Stimulated activated naive CD8-positive, alpha-beta T cell treated with anti-CD3 and anti-CD28 coated beads, Interleukin-15, amount 100 ng/mL, for 72 hours (primary cell): Measurements from ENCODE around the gene LRIG3.

Source experiments
- ATAC-seq: fragments of 150-1000 bp; cut with Tn5 transposase; 2 replicates; pipeline ENCODE4 v1.10.0; 2021; ENCODE audit warnings: mild to moderate bottlenecking, moderate library complexity
- DNase-seq, 2 donors: peaks; one replicate each; pipeline ENCODE4 v3.0.0; 2021 to 2022
- H3K27ac Mint-ChIP-seq, 2 donors: one replicate each; pipeline ENCODE4 v1.8.0; 2022; ENCODE audit warnings: mild to moderate bottlenecking in 2 of 2, mixed read lengths in 2 of 2, moderate library complexity in 2 of 2
- H3K27me3 Mint-ChIP-seq: one replicate; pipeline ENCODE4 v1.8.0; 2022; ENCODE audit warnings: mixed read lengths
- H3K4me1 Mint-ChIP-seq: one replicate; pipeline ENCODE4 v1.8.0; 2022; ENCODE audit warnings: mild to moderate bottlenecking, mixed read lengths
- H3K4me3 Mint-ChIP-seq, 2 donors: one replicate each; pipeline ENCODE4 v1.8.0; 2022; ENCODE audit warnings: mild to moderate bottlenecking in 2 of 2, mixed read lengths in 2 of 2, moderate library complexity in 1 of 2
- H3K9me3 Mint-ChIP-seq, 2 donors: one replicate each; pipeline ENCODE4 v1.8.0; 2022; ENCODE audit warnings: mixed read lengths in 2 of 2

LRIG3 gene

DNA sequence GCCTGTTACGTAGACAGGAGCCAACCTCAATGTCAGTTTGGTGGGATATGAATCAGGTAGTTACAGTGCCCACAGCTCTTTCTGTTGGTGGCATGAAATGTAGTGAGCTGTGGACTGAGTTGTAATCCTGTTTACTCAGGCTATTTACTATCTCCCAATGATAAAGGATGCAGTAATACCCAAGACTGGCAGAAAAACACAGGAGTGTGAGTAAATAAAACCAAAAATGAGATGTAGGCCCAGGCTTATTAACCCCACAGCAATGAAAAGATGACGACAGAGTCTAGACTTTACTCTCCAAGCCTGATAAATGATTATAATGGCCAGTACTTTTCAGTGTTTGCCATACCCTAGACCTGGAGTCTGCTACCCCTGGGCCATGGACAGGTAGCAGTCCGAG, 22.8 kb upstream of the LRIG3 start:
- Mint-ChIP-seq H3K9me3 (peaks cover 0 to 4% of the 10 kb centered on the region in 2 donors), H3K4me1 (no peaks in the 10 kb centered on the region)

DNA sequence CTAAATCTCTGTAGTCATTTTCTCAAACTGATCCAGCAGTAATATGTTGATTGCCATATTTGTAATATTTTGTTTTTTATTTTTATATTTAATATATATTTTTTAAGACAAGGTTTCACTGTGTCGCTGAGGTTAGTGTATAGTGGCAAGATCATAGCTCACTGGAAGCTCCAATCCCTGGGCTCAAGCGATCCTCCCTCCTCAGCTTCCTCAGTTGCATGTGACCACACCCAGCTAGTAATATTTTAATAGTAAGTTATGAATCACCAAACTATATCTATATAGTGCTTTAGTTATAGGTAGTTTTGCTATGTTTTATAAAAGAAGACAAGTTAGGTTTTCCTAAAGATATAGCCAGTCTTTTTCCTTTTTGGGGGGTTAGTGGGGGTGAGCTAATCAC, 22.0 kb upstream of the LRIG3 start:
- DNase-seq (no peak), ATAC-seq (no peak)
- peaks cover 0 to 2% of the 10 kb centered on the region in 2 donors for H3K9me3 Mint-ChIP-seq
- no peaks in the 10 kb centered on the region for H3K4me1 Mint-ChIP-seq
- H3K27me3 Mint-ChIP-seq = no peaks in the 10 kb centered on the region
- H3K4me3 Mint-ChIP-seq = no peak overlapping the region
- H3K27ac Mint-ChIP-seq = no peak overlapping the region

More for the DNA sequence above, 22.8 kb upstream of the LRIG3 start:
- DNase-seq = no peak
- ATAC-seq = no peak
- no peaks in the 10 kb centered on the region for H3K27me3 Mint-ChIP-seq
- H3K4me3 Mint-ChIP-seq = no peak overlapping the region
- H3K27ac Mint-ChIP-seq = no peak overlapping the region

DNA sequence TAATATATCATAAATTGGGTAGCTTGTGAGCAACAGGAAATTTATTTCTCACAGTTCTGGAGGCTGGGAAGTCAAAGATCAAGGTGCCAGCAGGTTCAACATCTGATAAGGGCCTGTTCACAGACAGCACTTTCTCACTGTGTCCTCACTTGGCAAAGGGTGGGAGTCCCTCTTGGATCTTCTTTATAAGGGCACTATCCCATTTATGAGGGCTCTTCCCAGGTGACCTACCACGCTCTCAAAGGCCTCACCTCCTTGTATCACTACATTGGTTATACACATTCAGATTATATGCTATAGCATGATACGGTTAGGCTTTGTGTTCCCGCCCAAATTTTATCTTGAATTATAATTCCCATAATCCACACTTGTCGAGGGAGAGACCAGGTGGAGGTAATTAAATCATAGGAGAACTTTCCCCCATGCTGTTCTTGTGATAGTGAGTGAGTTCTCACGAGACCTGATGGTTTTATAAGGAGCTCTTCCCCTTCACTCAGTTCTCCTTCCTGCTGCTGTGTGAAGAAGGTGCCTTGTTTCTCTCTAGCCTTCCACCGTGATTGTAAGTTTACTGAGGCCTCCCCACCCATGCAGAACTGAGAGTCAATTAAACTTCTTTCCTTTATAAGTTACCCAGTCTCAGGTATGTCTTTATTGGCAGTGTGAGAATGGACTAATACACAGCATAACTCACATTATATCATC, 19.2 kb upstream of the LRIG3 start:
- H3K4me1 Mint-ChIP-seq = no peaks in the 10 kb centered on the region
- H3K27ac Mint-ChIP-seq = no peak overlapping the region
- no peak overlapping the region for H3K4me3 Mint-ChIP-seq
- H3K9me3 Mint-ChIP-seq = no peaks in the 10 kb centered on the region
- ATAC-seq = no peak
- no peak for DNase-seq
- no peaks in the 10 kb centered on the region for H3K27me3 Mint-ChIP-seq

DNA sequence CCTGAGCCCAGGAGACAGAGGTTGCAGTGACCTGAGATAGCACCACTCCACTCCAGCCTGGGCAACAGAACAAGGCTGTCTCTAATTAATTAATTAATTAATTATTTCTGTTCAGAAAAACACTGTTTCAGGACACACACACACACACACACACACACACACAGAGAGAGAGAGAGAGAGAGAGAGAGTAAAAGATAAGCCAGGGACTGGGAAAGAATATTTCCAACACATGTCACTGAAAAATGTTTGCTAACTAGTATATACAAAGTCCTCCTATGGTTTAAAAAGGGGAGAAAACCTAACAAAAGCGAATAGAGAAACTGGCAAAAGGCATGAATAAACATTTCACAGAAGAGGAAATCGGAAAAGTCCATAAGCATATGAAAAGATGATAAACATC, 18.1 kb upstream of the LRIG3 start:
- DNase-seq (no peak), ATAC-seq (no peak)
- Mint-ChIP-seq H3K4me1 (no peaks in the 10 kb centered on the region), H3K27ac (no peak overlapping the region), H3K9me3 (no peaks in the 10 kb centered on the region), H3K27me3 (no peaks in the 10 kb centered on the region), H3K4me3 (no peak overlapping the region)

DNA sequence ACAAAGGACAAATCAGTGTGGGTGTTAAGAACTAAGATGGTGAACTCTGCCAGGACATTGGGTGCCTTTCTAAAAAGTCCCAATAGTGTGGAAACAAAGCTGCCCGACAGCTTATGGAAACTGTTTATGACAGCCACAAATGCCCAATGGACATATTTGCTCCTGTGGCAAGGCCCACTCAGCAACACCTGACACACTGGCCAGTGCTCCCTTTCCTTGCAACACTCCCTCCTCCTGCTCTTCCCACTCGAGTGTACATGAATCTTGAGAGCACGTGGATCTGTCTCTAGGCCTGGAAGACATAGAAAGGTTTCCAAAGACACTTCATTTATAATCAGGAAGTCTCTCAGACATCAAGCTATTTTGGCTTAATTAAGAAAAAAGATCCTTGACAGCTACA, 14.2 kb upstream of the LRIG3 start:
- H3K4me1 Mint-ChIP-seq = no peaks in the 10 kb centered on the region
- no peak for ATAC-seq
- H3K4me3 Mint-ChIP-seq = no peak overlapping the region
- no peak overlapping the region for H3K27ac Mint-ChIP-seq
- H3K27me3 Mint-ChIP-seq = no peaks in the 10 kb centered on the region
- H3K9me3 Mint-ChIP-seq = peaks cover 0 to 12% of the 10 kb centered on the region in 2 donors
- DNase-seq = no peak

DNA sequence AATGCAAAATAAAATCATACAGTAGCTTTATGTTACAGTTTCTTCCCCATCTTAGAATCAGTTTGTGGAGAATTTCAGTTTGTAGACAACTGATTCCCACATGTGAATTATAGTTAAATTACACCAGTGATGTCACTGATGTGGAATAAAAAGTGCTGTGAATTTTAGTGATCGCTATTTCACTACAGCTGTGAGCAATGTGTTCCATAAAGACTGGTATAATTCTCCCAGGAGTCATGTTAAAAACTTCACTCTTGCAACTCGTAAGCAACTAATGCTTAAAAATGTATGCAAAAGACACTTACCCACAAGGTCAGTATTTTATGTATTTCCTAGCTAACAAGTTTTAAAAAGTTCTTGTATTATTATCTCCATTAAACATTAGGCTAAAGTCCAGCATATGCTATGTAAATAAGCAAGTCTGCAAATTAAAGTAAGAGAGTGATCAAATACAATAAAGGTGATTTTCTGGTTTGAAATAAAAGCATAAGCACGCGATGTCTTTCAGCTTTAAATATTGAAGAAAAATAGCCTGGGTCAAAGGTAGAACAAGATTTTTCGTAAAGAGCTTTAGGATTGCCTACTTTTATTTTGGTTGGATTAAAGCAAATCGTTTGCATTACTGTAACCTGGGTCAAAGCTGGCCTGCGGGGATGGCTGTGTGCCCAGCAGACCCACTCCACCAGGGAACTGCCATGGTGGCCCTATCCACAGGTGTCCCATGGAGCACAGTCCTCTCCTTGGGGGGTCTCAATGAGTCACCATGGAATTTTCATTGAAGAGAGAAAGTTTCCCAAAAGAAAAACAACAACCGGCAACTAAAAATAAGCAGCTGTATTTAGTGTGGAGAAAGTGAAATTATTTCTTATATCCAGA, 12.7 kb upstream of the LRIG3 start:
- no peaks in the 10 kb centered on the region for H3K27me3 Mint-ChIP-seq
- DNase-seq = no peak

DNA sequence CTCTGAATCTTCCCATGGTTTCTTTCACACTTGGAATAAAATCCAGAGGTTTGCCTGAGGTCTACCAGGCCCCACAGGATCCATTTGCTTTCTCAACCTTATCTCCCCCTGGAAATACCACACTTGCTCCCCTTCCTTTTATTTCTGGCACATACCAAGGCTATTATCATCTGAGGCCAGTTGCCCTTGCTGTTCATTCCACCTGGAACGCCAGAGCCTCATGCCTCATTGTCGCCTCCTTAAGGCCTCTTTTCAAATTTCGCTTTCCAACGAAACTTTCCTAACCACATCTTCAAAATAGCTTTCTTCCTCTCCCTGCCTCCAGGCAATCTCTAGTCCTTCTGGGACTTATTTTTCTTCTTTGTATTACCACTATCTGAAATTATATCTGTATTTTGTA, 11.2 kb upstream of the LRIG3 start:
- H3K4me1 Mint-ChIP-seq = no peaks in the 10 kb centered on the region
- peaks cover 0 to 12% of the 10 kb centered on the region in 2 donors for H3K9me3 Mint-ChIP-seq
- H3K27me3 Mint-ChIP-seq = no peaks in the 10 kb centered on the region
- no peak for DNase-seq
- H3K4me3 Mint-ChIP-seq = no peak overlapping the region
- no peak for ATAC-seq
- no peak overlapping the region for H3K27ac Mint-ChIP-seq

More for the DNA sequence above, 12.7 kb upstream of the LRIG3 start:
- ATAC-seq = no peak
- no peak overlapping the region for H3K27ac Mint-ChIP-seq
- H3K4me1 Mint-ChIP-seq = no peaks in the 10 kb centered on the region
- no peak overlapping the region for H3K4me3 Mint-ChIP-seq
- H3K9me3 Mint-ChIP-seq = peaks cover 0 to 12% of the 10 kb centered on the region in 2 donors

DNA sequence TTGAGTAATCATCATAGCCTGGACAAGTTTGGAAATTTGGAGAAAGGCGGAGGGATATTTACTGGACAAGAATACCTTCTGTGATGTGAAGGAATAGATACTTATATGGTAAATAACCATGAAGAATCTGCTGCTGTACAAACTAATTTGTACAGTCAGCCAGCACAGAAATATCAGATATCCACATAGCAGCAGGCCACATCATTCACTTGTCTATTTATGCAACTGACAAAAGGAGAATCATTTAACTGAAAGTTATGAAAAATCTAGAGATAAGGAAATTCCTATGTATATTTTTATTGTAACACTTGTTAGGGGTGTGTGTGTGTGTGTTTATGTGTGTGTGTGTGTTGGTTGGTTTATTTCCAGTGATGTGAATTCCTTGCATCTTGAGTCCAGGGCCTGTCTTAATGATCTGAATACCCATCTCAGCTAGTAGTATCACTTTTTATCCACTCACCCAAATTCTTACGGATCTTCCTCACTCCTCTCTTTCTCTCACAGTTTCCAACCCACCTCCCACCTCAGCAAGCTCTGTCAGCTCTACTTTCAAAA, 10.5 kb upstream of the LRIG3 start:
- no peak for DNase-seq
- Mint-ChIP-seq H3K9me3 (peaks cover 0 to 12% of the 10 kb centered on the region in 2 donors), H3K4me1 (no peaks in the 10 kb centered on the region), H3K4me3 (no peak overlapping the region), H3K27me3 (no peaks in the 10 kb centered on the region), H3K27ac (no peak overlapping the region)
- ATAC-seq = no peak

DNA sequence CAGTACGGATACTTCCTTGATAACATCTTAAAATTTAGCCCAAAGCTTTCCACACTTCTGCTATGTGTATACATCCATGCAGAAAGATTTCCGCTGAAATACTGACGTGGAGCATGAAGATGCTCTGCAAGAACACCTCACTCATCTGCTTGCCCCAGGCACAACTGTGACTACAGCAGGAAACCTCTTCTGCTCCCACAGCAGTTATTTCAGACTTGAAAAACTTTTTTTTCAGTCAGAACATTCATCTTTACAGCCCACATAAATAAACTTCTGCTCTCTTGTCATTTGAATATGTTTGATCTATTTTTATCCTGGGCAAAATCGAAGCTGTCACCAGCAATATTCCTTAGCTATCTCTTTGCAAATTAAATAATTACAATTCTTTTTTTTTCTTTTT, 6.8 kb upstream of the LRIG3 start:
- Mint-ChIP-seq H3K27me3 (peaks cover 12% of the 10 kb centered on the region), H3K9me3 (peaks cover 7 to 18% of the 10 kb centered on the region in 2 donors), H3K4me1 (no peaks in the 10 kb centered on the region), H3K27ac (no peak overlapping the region), H3K4me3 (no peak overlapping the region)
- no peak for ATAC-seq
- no peak for DNase-seq

DNA sequence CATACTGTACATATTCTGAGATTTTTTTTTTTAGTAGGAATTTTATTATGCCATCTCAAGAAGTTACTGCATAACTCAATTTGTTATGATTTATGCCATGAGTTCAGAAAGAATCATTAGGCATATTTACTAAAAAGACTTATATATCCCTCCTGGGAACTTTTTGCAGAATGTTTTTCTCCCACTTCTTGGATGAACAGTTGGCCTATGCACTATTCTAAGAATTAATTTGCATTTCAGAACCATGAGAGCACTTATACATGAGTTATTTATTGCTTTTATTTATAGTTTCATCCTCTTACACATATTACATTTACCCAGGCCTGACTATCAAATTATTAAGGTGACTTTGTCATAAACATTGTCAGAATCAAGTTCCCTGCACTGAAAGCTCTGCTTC, 6.3 kb upstream of the LRIG3 start:
- H3K9me3 Mint-ChIP-seq = peaks cover 7 to 14% of the 10 kb centered on the region in 2 donors
- no peak overlapping the region for H3K4me3 Mint-ChIP-seq
- peaks cover 12% of the 10 kb centered on the region for H3K27me3 Mint-ChIP-seq
- ATAC-seq (no peak), DNase-seq (no peak)
- no peak overlapping the region for H3K27ac Mint-ChIP-seq
- no peaks in the 10 kb centered on the region for H3K4me1 Mint-ChIP-seq

DNA sequence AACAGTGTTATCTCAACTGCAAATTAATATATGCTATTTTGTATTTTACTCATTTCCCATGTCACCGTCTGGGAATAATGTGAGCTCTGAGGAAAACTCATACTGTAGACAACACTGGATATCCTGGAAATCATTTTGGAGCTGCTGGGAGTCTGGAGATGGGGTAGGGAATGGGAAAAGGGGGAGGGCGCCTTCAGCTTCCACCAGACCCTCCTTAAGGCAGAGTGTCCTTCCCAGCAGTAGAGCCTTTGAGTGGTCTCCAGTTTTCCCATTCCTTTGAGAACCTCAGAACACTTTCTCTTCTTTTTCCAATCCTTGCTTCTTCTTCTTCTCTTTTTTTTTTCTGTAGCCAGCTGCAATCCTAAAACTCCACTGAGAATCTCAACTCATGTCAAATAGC, 5.4 kb upstream of the LRIG3 start:
- ATAC-seq (no peak), DNase-seq (no peak)
- Mint-ChIP-seq H3K4me1 (peaks cover under 1% of the 10 kb centered on the region), H3K9me3 (peaks cover 6 to 7% of the 10 kb centered on the region in 2 donors), H3K27me3 (peaks cover 20% of the 10 kb centered on the region), H3K27ac (no peak overlapping the region), H3K4me3 (no peak overlapping the region)

DNA sequence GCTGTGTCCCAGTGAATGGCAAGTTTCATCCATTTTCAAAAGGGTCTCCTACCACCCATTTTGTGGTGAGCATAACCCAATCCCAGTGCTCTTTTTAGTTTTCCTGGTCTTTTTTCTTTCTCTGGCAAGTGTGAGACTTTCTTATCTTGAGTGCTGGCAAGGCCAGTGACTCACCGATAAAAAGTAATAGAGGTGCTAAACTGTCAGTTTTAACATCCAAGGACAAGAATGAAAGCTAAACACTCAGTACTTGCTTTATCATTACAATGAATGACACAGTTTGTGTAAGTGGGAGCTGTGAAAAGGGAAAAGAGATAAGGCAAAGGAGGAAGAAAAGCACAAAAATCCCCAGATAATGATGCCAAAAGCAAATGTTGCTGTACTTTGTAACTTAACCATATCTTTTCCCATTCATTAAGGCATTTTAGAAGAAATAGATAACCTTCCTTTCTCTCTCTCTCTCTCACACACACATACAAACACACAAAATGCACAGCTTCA, 4.9 kb upstream of the LRIG3 start:
- ATAC-seq (no peak), DNase-seq (no peak)
- Mint-ChIP-seq H3K27ac (no peak overlapping the region), H3K4me3 (no peak overlapping the region), H3K4me1 (peaks cover 6% of the 10 kb centered on the region), H3K27me3 (peaks cover 26% of the 10 kb centered on the region), H3K9me3 (peaks cover 6 to 7% of the 10 kb centered on the region in 2 donors)

DNA sequence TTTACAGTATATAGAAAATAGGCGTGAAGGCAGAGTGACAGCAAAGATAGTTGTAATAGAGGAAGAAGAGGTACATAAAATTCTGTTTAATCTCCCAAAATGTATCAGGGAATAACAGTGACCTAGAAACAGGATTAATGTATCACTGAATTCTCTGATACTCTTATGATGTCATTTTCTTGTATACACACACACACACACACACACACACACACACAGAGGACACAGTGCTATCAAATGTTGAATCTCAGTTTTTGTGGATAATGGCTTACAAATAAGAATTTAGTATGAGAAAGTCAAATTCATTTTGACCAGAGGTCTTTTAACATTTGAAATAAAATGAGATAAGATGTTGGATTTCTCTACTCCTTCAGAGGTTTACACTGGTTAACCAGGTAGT, 4.3 kb upstream of the LRIG3 start:
- DNase-seq = no peak
- ATAC-seq = no peak
- H3K4me3 Mint-ChIP-seq = no peak overlapping the region
- H3K9me3 Mint-ChIP-seq = peaks cover 6 to 7% of the 10 kb centered on the region in 2 donors
- no peak overlapping the region for H3K27ac Mint-ChIP-seq
- peaks cover 31% of the 10 kb centered on the region for H3K27me3 Mint-ChIP-seq
- H3K4me1 Mint-ChIP-seq = peaks cover 8% of the 10 kb centered on the region

DNA sequence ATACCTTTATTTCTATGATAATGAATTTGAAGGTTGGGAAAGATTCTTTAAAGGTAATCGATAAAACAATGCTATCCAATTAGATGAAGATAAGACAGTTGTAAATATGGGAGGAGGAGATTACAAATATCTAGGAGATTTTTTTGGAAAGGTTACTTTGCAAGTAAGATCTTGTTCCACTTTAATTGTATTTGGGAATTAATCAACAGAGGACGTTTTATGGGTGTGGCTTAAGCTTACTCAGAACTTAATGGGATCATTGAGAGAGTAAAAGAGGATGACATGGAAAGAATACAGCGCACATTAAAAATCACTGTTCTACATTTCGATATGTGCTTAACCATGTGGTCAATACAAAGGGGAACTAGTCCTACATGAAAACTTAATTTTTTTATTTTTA, 3.5 kb upstream of the LRIG3 start:
- H3K27ac Mint-ChIP-seq = no peak overlapping the region
- H3K27me3 Mint-ChIP-seq = peaks cover 38% of the 10 kb centered on the region
- peaks cover 11% of the 10 kb centered on the region for H3K4me1 Mint-ChIP-seq
- H3K9me3 Mint-ChIP-seq = peaks cover 6 to 7% of the 10 kb centered on the region in 2 donors
- no peak for ATAC-seq
- no peak overlapping the region for H3K4me3 Mint-ChIP-seq
- DNase-seq = no peak

DNA sequence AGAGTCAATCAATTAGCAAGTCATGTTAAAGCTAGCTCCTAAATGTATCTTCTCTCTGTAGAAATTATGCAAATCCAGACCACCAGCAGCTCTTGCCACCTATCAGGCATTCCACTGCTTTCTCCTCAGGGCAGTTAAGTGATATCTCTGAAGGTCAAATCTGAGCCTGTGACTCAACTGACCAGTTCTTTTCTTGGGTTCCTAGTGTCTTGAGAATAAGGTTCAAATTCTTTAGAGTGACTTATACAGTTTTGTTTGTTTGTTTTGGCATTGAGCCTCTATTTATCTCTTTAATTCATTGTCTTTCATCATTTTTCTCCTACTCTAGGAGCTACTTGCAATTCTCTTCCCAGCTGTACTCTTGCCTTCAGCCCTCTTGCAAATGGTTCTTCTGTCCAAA, 2.5 kb upstream of the LRIG3 start:
- no peak for DNase-seq
- Mint-ChIP-seq H3K27ac (no peak overlapping the region), H3K4me3 (no peak overlapping the region), H3K4me1 (peaks cover 11% of the 10 kb centered on the region), H3K27me3 (peaks cover 47% of the 10 kb centered on the region), H3K9me3 (peaks cover 6 to 7% of the 10 kb centered on the region in 2 donors)
- ATAC-seq = no peak
